Cerebellar nuclear complex (tissue), 1 donor: ENCODE measurements around the gene SYNPR.
"Not testable (repeated sequence)": the region's sequence is repeated elsewhere in the genome, so short reads cannot be mapped to it uniquely, and the experiment has no call there.

Experiments used
- DNase-seq, 2 experiments: peaks; one replicate each; lab custom pipeline; 2025; lab: John Stamatoyannopoulos, UW

SYNPR gene

GRCh38 chr3:63624941-63625560 is 346.9 kb downstream of the SYNPR start:
- no peak for DNase-seq

- DNase-seq, result no peak
Measured at GRCh38 chr3:63631670-63632069, 353.6 kb downstream of the SYNPR start.

GRCh38 chr3:63635186-63635585 is 357.1 kb downstream of the SYNPR start:
- DNase-seq, result no peak

GRCh38 chr3:63639806-63640205 is 361.7 kb downstream of the SYNPR start:
- no peak for DNase-seq

- DNase-seq, result no peak
Measured at GRCh38 chr3:63642488-63642887, 364.4 kb downstream of the SYNPR start.

- no peak for DNase-seq
Measured at GRCh38 chr3:63644212-63644797, 366.2 kb downstream of the SYNPR start.

- DNase-seq, result not testable (repeated sequence)
Measured at GRCh38 chr3:63644928-63645781, 367.0 kb downstream of the SYNPR start.

- no peak for DNase-seq
Measured at GRCh38 chr3:63652066-63652725, 374.1 kb downstream of the SYNPR start, which contains the start of gene SNTN. Gene SNTN (plus strand): TSS chr3:63652675. CDS start chr3:63652688, 13 bp downstream.

GRCh38 chr3:63654211-63654610 is 376.1 kb downstream of the SYNPR start:
- no peak for DNase-seq

GRCh38 chr3:63654931-63655330 is 376.8 kb downstream of the SYNPR start:
- no peak for DNase-seq

GRCh38 chr3:63655519-63655918 is 377.4 kb downstream of the SYNPR start:
- no peak for DNase-seq

- DNase-seq, result no peak
Measured at GRCh38 chr3:63656786-63657185, 378.7 kb downstream of the SYNPR start.

- DNase-seq, result no peak
Measured at GRCh38 chr3:63661242-63661641, 383.1 kb downstream of the SYNPR start.

GRCh38 chr3:63662011-63662410 is 383.9 kb downstream of the SYNPR start:
- no peak for DNase-seq

GRCh38 chr3:63662500-63662899 is 384.4 kb downstream of the SYNPR start:
- no peak for DNase-seq
